Right lobe of liver (tissue), 6 donors: ENCODE data around the gene KDM8. TPM values are rescaled to one million over a fixed set of nuclear protein-coding genes. Genes with fewer than 3 reads are reported as not detected.

Source experiments
- ATAC-seq, 4 donors: fragments of 200-7000 bp; cut with Tn5 transposase; one replicate each; pipeline ENCODE4 v1.9.1; 2020; ENCODE audit warnings: mild to moderate bottlenecking in 4 of 4, moderate library complexity in 4 of 4
- DNase-seq, 3 donors: peaks; one replicate each; pipeline ENCODE4 v3.0.0-alpha.2; 2020
- H3K27ac ChIP-seq, 3 donors: fragments of 200-600 bp; one replicate each; pipeline ENCODE4 v1.8.0; 2022
- H3K27me3 ChIP-seq, 2 donors: fragments of 200-600 bp; one replicate each; pipeline ENCODE4 v1.8.0; 2022
- H3K36me3 ChIP-seq, 4 donors: fragments of 200-600 bp; sonication (generic) in 1 of 4; one replicate each; pipeline versions ENCODE4 v1.5.1 to v1.8.0; 2017 to 2022; ENCODE audit warnings: control low read depth in 1 of 4
- H3K4me1 ChIP-seq, 4 donors: fragments of 200-600 bp; sonication (generic) in 1 of 4; one replicate each; pipeline versions ENCODE4 v1.5.1 to v1.8.0; 2017 to 2022; ENCODE audit warnings: control low read depth in 1 of 4
- H3K4me3 ChIP-seq, 3 donors: fragments of 200-600 bp; one replicate each; pipeline ENCODE4 v1.8.0; 2022
- H3K9me3 ChIP-seq, 4 donors: fragments of 200-600 bp; sonication (generic) in 1 of 4; one replicate each; pipeline versions ENCODE4 v1.5.1 to v1.8.0; 2017 to 2022; ENCODE audit warnings: control low read depth in 1 of 4
- POLR2A ChIP-seq: fragments of 450-650 bp; IDR thresholded peaks from one replicate; pipeline ENCODE4 v1.6.1; 2017; ENCODE audit warnings: antibody characterized with exemption, mild to moderate bottlenecking
- WGBS: methylation state at CpG from one replicate; pipeline ENCODE4 v1.1.6; 2018; ENCODE audit warnings: low coverage, low lambda C conversion rate; ENCODE audit not compliant: insufficient coverage; ENCODE audit errors: missing lambda C conversion rate; 5-methylcytosine and 5-hydroxymethylcytosine counted together
- intact Hi-C, 2 donors: fragments of 100-400 bp; cut with DNase I; formaldehyde crosslinking; loops; one replicate each; pipeline versions ENCODE4 v1.11.2 to v1.14.1; 2022
- total RNA-seq, 6 experiments: library from RNA; depleted of rRNA in 2 of 6; stranded (reverse); fragments of >200 nt in 2 of 6; fragmentation: NEBNext Ultra II Directional in 3 of 6; extraction: Animal tissue kit (Norgen Biotek cat#: 25700) in 3 of 6; gene quantifications; one replicate each; pipeline versions ENCODE4 v1.1.0 to v1.2.4, GENCODE V29; 2016 to 2023
- TF ChIP-seq, protein P1 (sequence below), 4 donors: fragments of 200-600 bp in 3 of 4; fragments of 450-650 bp in 1 of 4; IDR thresholded peaks; one replicate each; pipeline versions ENCODE4 v1.5.1 to v1.8.0; 2016 to 2022; ENCODE audit warnings: antibody characterized with exemption in 4 of 4, mild to moderate bottlenecking in 2 of 4
- donor health status: DM: no; HTN: yes; CAD: no.
- donor health status: DM: no; HTN: no; CAD: no.
- donor health status: DM: no; HTN: no; CAD: no.
- donor health status: DM: no; HTN: yes; CAD: no.
- donor health status: DM: no; HTN: yes; CAD: no.

The KDM8 gene
- total RNA-seq, 6 experiments from 2014 or later: 11.2 to 153 (median 66.7) TPM

- no peak overlapping the region for H3K4me3 ChIP-seq
- ATAC-seq (peak; percentile 9 to 40 (median 26)), DNase-seq (no peak)
- intact Hi-C loops: no loop called here
- H3K27me3 ChIP-seq: no peaks in the 10 kb centered on the region
- H3K27ac ChIP-seq: peak overlapping the region; percentile 27 to 84 (median 62)
- peaks cover 0 to 10% (median 3%) of the 10 kb centered on the region in 4 donors for H3K36me3 ChIP-seq
- no peaks in the 10 kb centered on the region for H3K9me3 ChIP-seq
- peaks cover 0 to 12% (median 3%) of the 10 kb centered on the region in 4 donors for H3K4me1 ChIP-seq
- TF ChIP-seq, protein P1, sequence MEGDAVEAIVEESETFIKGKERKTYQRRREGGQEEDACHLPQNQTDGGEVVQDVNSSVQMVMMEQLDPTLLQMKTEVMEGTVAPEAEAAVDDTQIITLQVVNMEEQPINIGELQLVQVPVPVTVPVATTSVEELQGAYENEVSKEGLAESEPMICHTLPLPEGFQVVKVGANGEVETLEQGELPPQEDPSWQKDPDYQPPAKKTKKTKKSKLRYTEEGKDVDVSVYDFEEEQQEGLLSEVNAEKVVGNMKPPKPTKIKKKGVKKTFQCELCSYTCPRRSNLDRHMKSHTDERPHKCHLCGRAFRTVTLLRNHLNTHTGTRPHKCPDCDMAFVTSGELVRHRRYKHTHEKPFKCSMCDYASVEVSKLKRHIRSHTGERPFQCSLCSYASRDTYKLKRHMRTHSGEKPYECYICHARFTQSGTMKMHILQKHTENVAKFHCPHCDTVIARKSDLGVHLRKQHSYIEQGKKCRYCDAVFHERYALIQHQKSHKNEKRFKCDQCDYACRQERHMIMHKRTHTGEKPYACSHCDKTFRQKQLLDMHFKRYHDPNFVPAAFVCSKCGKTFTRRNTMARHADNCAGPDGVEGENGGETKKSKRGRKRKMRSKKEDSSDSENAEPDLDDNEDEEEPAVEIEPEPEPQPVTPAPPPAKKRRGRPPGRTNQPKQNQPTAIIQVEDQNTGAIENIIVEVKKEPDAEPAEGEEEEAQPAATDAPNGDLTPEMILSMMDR (IDR thresholded peaks at IDR 0.05): no peak
- TF ChIP-seq POLR2A: no peak
- 55% methylated on average over 11 of the region's 22 CpGs for WGBS
Observed at GRCh38 chr16:27237219-27238015, 34.1 kb downstream of the KDM8 start.

DNA sequence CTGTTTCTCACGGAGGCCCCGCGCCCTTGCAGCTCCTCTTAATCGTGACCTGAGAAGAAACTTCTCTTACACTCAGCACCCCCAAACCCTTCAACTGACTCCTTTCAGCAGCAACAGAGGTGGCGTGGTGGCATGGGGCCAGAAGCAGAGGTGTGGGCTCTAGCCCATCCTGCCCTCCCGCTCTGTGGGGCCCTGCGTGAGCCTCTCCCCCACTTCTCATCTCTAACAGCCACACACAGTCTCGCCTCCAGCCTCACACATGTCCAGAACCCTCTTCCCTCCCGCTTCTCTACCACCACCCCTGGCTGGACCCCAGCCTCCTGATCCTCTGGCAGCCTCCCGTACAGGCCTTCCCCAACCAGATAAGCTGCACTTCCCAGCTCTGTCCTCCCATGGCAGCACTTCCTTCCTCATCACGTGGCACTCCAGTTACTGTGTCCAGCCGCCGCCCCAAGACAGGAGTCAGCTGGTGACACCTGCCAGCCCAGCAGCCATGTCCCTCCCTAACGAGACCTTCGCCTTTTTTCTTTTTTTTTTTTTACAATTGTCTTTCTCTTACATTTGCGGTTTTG lies 34.8 kb downstream of the KDM8 start:
- DNase-seq (peak in 1 of 3 donors; percentile 55), ATAC-seq (peak; percentile 11 to 33 (median 17))
- WGBS: 50% methylated on average over 15 of the region's 16 CpGs
- no peaks in the 10 kb centered on the region for H3K9me3 ChIP-seq
- TF ChIP-seq POLR2A: no peak
- TF ChIP-seq, protein P1 (IDR thresholded peaks at IDR 0.05): no peak
- no peak overlapping the region for H3K4me3 ChIP-seq
- no peaks in the 10 kb centered on the region for H3K27me3 ChIP-seq
- intact Hi-C loops: no loop called here
- peaks cover 0 to 12% (median 3%) of the 10 kb centered on the region in 4 donors for H3K4me1 ChIP-seq
- H3K27ac ChIP-seq: peak overlapping the region; percentile 27 to 84 (median 62)
- H3K36me3 ChIP-seq: peaks cover 0 to 6% (median 0%) of the 10 kb centered on the region in 4 donors

DNA sequence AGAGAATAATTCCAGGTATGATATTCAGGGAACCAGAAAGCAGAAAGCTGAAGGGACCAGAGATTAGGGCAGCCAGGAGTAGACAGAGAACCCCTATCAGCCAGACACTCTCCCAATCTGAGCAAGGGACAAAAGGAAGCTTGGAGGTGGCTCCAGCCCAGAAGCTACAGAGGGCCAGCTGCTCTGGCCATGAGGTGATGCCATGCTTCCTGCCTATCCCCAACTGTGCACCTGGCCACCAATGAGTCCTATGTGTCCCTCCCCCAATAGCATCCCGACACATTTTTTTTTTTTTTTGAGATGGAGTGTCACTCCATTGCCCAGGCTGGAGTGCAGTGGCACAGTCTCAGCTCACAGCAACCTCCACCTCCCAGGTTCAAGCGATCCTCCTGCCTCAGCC lies 35.3 kb downstream of the KDM8 start:
- peaks cover 0 to 6% (median 0%) of the 10 kb centered on the region in 4 donors for H3K36me3 ChIP-seq
- intact Hi-C loops: no loop called here
- DNase-seq (peak in 1 of 3 donors; percentile 23), ATAC-seq (no peak)
- peak overlapping the region; percentile 27 to 84 (median 62) for H3K27ac ChIP-seq
- H3K4me3 ChIP-seq: no peak overlapping the region
- 80% methylated on average over 2 of the region's 2 CpGs for WGBS
- H3K27me3 ChIP-seq: no peaks in the 10 kb centered on the region
- TF ChIP-seq, protein P1 (IDR thresholded peaks at IDR 0.05): no peak
- TF ChIP-seq POLR2A: no peak
- peaks cover 0 to 15% (median 3%) of the 10 kb centered on the region in 4 donors for H3K4me1 ChIP-seq
- no peaks in the 10 kb centered on the region for H3K9me3 ChIP-seq

- Histone ChIP-seq H3K9me3 (no peaks in the 10 kb centered on the region), H3K4me1 (peaks cover 0 to 19% (median 3%) of the 10 kb centered on the region in 4 donors), H3K27me3 (no peaks in the 10 kb centered on the region), H3K4me3 (no peak overlapping the region), H3K36me3 (peaks cover 0 to 2% (median 0%) of the 10 kb centered on the region in 4 donors), H3K27ac (no peak overlapping the region)
- WGBS: no CpG with 5 or more reads among the region's 5 CpGs
- ATAC-seq (no peak), DNase-seq (peak in 1 of 3 donors; percentile 34)
- intact Hi-C loops: no loop called here
- no peak for TF ChIP-seq POLR2A
- TF ChIP-seq, protein P1 (IDR thresholded peaks at IDR 0.05): no peak
Observed at GRCh38 chr16:27239026-27239425, 35.7 kb downstream of the KDM8 start.
